ENCODE data around the gene SCRN2.

SCRN2 gene

DNA sequence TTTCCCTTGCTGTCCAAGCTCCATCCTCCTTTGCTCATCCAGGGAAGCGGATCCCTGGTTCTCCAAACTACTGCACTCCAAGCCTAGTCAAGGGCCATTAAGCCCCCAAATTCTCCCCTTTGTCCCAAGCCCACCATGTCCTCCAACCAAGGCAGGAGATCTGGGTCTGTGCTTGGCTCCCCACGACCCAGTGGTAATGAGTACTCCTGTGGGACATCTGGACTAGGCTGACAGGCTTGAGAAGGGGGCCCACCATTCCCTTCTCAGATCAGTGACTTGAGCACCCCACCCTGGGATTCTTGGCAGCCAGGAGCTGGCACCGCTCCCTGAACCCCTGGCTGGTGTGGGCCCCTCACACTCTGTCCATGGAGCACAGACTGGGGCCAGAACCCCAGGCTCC lies 36.6 kb downstream of the SCRN2 start:
- DNase-seq (ENCODE audit: low read depth) = no peak

- DNase-seq (ENCODE audit: low read depth) = no peak
These were observed 37.3 kb downstream of the SCRN2 start for GRCh38 chr17:47803751-47804150.

DNA sequence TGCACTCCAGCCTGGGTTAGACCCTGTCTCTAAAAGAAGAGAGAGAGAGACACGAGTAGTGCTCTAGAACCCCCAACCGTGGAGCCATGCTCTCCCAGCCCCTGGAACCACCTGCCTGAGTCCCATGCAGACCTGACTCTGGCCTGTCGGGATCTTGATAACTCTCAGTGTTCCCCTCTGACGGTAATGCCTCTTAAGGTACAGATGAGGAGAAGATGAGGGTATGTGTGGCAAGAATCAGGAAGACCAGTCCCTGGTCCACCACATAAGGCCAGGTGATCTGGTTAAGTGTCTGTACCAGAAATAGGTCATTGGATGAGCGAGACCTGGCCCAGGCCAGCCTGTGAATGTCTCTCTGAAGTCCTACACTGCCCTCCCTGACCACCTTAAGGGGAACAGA lies 37.9 kb downstream of the SCRN2 start:
- DNase-seq (ENCODE audit: low read depth) = no peak

GRCh38 chr17:47802341-47803022 lies 38.6 kb downstream of the SCRN2 start:
- DNase-seq (ENCODE audit: low read depth) = peak; percentile 51

- no peak for DNase-seq (ENCODE audit: low read depth)
These were observed 39.2 kb downstream of the SCRN2 start for GRCh38 chr17:47801906-47802305.

GRCh38 chr17:47801176-47801765 lies 39.8 kb downstream of the SCRN2 start:
- no peak for DNase-seq (ENCODE audit: low read depth)

- DNase-seq (ENCODE audit: low read depth) = no peak
These were observed 40.4 kb downstream of the SCRN2 start for GRCh38 chr17:47800686-47801085.

DNA sequence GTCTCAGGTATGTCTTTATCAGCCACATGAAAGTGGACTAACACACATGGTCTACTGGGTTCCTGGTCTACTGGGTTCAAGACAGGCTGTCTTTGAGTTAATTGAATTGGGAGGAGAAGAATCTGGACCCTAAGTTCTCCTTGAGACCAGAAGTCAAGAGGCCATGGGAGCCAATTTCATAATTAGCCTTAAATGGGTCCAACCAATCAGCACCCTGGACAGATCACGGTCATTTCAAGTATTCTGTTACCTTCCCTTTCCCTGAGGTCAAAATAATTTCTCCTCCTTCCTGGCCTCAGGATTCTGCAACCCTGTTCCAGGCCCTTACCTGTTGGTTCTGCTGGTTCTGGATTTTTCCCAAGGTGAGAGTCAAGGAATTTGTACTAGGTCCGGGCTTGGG lies 43.3 kb downstream of the SCRN2 start:
- DNase-seq (ENCODE audit: low read depth) = peak; percentile 12

- DNase-seq (ENCODE audit: low read depth) = no peak
These were observed 48.1 kb downstream of the SCRN2 start for GRCh38 chr17:47792979-47793378.

DNA sequence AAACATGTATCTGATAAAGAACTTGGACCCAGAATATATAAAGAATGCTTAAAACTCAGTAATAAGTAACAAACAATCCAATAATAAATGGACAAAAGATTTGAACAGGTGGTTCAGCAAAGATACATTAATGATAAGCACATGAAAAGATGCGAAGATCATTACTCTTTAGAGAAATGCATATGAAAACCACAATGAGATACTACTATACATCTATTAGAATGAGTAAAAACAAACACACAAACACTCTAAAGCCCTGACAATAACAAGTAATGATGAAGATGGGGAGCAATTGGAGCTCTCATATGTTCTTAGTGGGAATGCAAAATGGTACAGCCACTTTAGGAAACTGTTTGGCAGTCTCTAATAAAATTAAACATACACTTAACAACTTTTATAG lies 48.6 kb downstream of the SCRN2 start:
- no peak for DNase-seq (ENCODE audit: low read depth)

- no peak for DNase-seq (ENCODE audit: low read depth)
These were observed 50.0 kb downstream of the SCRN2 start for GRCh38 chr17:47791025-47791424.

- DNase-seq (ENCODE audit: low read depth) = peak; percentile 60
These were observed 51.2 kb downstream of the SCRN2 start for GRCh38 chr17:47789611-47790561.

All from iris pigment epithelial cell (primary cell).